HCT116 (cell line): Measurements from ENCODE around the gene MUC21. TPM values are rescaled to one million over a fixed set of nuclear protein-coding genes. Genes with fewer than 3 reads are reported as not detected.

Source experiments
- ATAC-seq: fragments of 200-7000 bp; cut with Tn5 transposase; 2 replicates; pipeline ENCODE4 v1.9.1; 2020; ENCODE audit warnings: mild to moderate bottlenecking, moderate library complexity
- BruUV-seq: library from RNA; stranded (reverse); fragments of 400-500 nt; replicated peaks from 2 replicates; lab custom pipeline; 2021; lab: Mats Ljungman, UMichigan
- CTCF ChIA-PET: fragments of 300-600 bp; sonication (Branson Sonifier 250); formaldehyde crosslinking; loops from one replicate; lab custom pipeline; 2021; ENCODE audit warnings: antibody characterized with exemption; lab: Charles Lee
- POLR2A ChIA-PET: fragments of 300-600, 350-600 bp; sonication (Branson Sonifier 250); formaldehyde crosslinking; loops from one replicate; lab custom pipeline; 2021; ENCODE audit warnings: antibody characterized with exemption; lab: Charles Lee
- RAD21 ChIA-PET, 2 experiments: fragments of 300-600 bp; sonication (Branson Sonifier 250); formaldehyde crosslinking; loops; one replicate each; lab custom pipeline; 2023; ENCODE audit warnings: low total read pairs in 2 of 2; ENCODE audit not compliant: uncharacterized antibody in 2 of 2, unreplicated experiment in 2 of 2, low non-redundant PET in 1 of 2; lab: Charles Lee
- DNase-seq: peaks from one replicate; pipeline ENCODE4 v3.0.0-alpha.2; 2010; ENCODE audit warnings: low read depth, low spot score
- H2AFZ ChIP-seq: fragments of 200-600 bp; shearing (Covaris generic), sonication (generic); 2 replicates; pipeline ENCODE4 v1.6.1; 2017; ENCODE audit warnings: low read depth, mixed run types, mixed read lengths, antibody characterized with exemption, low read length; ENCODE audit not compliant: poor library complexity, severe bottlenecking
- H3K27ac ChIP-seq: 2 replicates; pipeline ENCODE4 v1.5.1; 2012; ENCODE audit warnings: low read depth, low read length
- H3K27me3 ChIP-seq: fragments of 200-600 bp; sonication (generic); 2 replicates; pipeline ENCODE4 v1.6.1; 2016; ENCODE audit warnings: mixed run types, low read length, mixed read lengths; ENCODE audit not compliant: insufficient read depth
- H3K36me3 ChIP-seq, 2 experiments: fragments of 200-500 bp in 1 of 2; fragments of 200-600 bp in 1 of 2; sonication (Bioruptor generic) in 1 of 2; sonication (generic) in 1 of 2; 2 replicates each; pipeline versions ENCODE4 v1.5.1 to v1.6.1; 2014 to 2016; ENCODE audit warnings: low read length in 2 of 2, inconsistent platforms in 1 of 2, mixed read lengths in 1 of 2, mixed run types in 1 of 2; ENCODE audit not compliant: insufficient read depth in 2 of 2, control insufficient read depth in 1 of 2
- H3K4me1 ChIP-seq, 2 experiments: fragments of 200-600 bp in 1 of 2; sonication (generic) in 1 of 2; 2 replicates each; pipeline versions ENCODE4 v1.5.1 to v1.6.1; 2012 to 2017; ENCODE audit warnings: low read length in 2 of 2, inconsistent platforms in 1 of 2, mild to moderate bottlenecking in 1 of 2, mixed read lengths in 1 of 2, mixed run types in 1 of 2, moderate library complexity in 1 of 2; ENCODE audit not compliant: insufficient read depth in 2 of 2, control insufficient read depth in 1 of 2
- H3K4me2 ChIP-seq: fragments of 200-600 bp; sonication (generic); 2 replicates; pipeline ENCODE4 v1.6.1; 2017; ENCODE audit warnings: mixed run types, low read length, mixed read lengths
- H3K4me3 ChIP-seq, 2 experiments: fragments of 200-600 bp in 1 of 2; sonication (generic) in 1 of 2; replicated peaks in 1 of 2; 2 replicates each; pipeline ENCODE4 v1.5.1; 2011 to 2016; ENCODE audit warnings: low read length in 2 of 2, control low read depth in 1 of 2, low read depth in 1 of 2, mild to moderate bottlenecking in 1 of 2, mixed read lengths in 1 of 2, mixed run types in 1 of 2
- H3K79me2 ChIP-seq: fragments of 200-600 bp; sonication (generic); 2 replicates; pipeline ENCODE4 v1.6.1; 2017; ENCODE audit warnings: mild to moderate bottlenecking, mixed run types, low read length, moderate library complexity, mixed read lengths; ENCODE audit not compliant: insufficient read depth
- H3K9ac ChIP-seq: fragments of 200-600 bp; sonication (generic); 2 replicates; pipeline ENCODE4 v1.6.1; 2016; ENCODE audit warnings: low read length, mixed read lengths
- H3K9me2 ChIP-seq: fragments of 200-600 bp; sonication (generic), shearing (Covaris generic); 2 replicates; pipeline ENCODE4 v1.6.1; 2017; ENCODE audit warnings: mixed run types, mild to moderate bottlenecking, moderate library complexity; ENCODE audit not compliant: insufficient read depth
- H3K9me3 ChIP-seq, 2 experiments: fragments of 200-500 bp in 1 of 2; fragments of 200-600 bp in 1 of 2; sonication (Bioruptor generic) in 1 of 2; sonication (generic) in 1 of 2; 2 replicates each; pipeline ENCODE4 v1.6.1; 2014 to 2017; ENCODE audit warnings: low read length in 2 of 2, mixed read lengths in 2 of 2, inconsistent platforms in 1 of 2, low read depth in 1 of 2, mild to moderate bottlenecking in 1 of 2, mixed run types in 1 of 2, moderate library complexity in 1 of 2; ENCODE audit not compliant: control insufficient read depth in 1 of 2, insufficient read depth in 1 of 2
- H4K20me1 ChIP-seq: fragments of 200-600 bp; sonication (generic), shearing (Covaris generic); 2 replicates; pipeline ENCODE4 v1.6.1; 2017; ENCODE audit warnings: mixed run types, mild to moderate bottlenecking, moderate library complexity; ENCODE audit not compliant: insufficient read depth
- ATF3 ChIP-seq: IDR thresholded peaks from 2 replicates; pipeline ENCODE4 v1.6.1; 2012
- CBX3 ChIP-seq: IDR thresholded peaks from 2 replicates; pipeline ENCODE4 v1.6.1; 2012; ENCODE audit warnings: low read depth
- CEBPB ChIP-seq: IDR thresholded peaks from 2 replicates; pipeline ENCODE4 v1.6.1; 2012; ENCODE audit warnings: low read depth
- EGR1 ChIP-seq: IDR thresholded peaks from 2 replicates; pipeline ENCODE4 v1.6.1; 2012; ENCODE audit warnings: low read depth
- ELF1 ChIP-seq: IDR thresholded peaks from 2 replicates; pipeline ENCODE4 v1.6.1; 2012; ENCODE audit warnings: low read depth, borderline replicate concordance
- EZH2 ChIP-seq: fragments of 200-600 bp; sonication (generic); IDR thresholded peaks from 2 replicates; pipeline ENCODE4 v1.6.1; 2017; ENCODE audit warnings: antibody characterized with exemption, mixed run types
- EZH2phosphoT487 ChIP-seq: fragments of 200-600 bp; IDR thresholded peaks from 2 replicates; pipeline ENCODE4 v1.6.1; 2018; ENCODE audit warnings: antibody characterized with exemption, borderline replicate concordance
- JUND ChIP-seq: IDR thresholded peaks from 2 replicates; pipeline ENCODE4 v1.6.1; 2012
- MAX ChIP-seq: IDR thresholded peaks from 2 replicates; pipeline ENCODE4 v1.6.1; 2012
- POLR2A ChIP-seq: IDR thresholded peaks from 2 replicates; pipeline ENCODE4 v1.7.0; 2011; ENCODE audit warnings: borderline replicate concordance; ENCODE audit not compliant: insufficient read depth, insufficient read length; ENCODE audit errors: extremely low read depth
- POLR2AphosphoS5 ChIP-seq: IDR thresholded peaks from 2 replicates; pipeline ENCODE4 v1.6.1; 2011; ENCODE audit warnings: mild to moderate bottlenecking, low read depth, low read length, moderate library complexity
- RAD21 ChIP-seq: IDR thresholded peaks from 2 replicates; pipeline ENCODE4 v1.6.1; 2012; ENCODE audit warnings: low read depth, mild to moderate bottlenecking
- SP1 ChIP-seq: IDR thresholded peaks from 2 replicates; pipeline ENCODE4 v1.6.1; 2012; ENCODE audit warnings: low read depth
- SRF ChIP-seq: IDR thresholded peaks from 2 replicates; pipeline ENCODE4 v1.6.1; 2012; ENCODE audit warnings: low read depth
- TCF7L2 ChIP-seq: IDR thresholded peaks from 2 replicates; pipeline ENCODE4 v1.7.0; 2011; ENCODE audit warnings: borderline replicate concordance, inconsistent platforms; ENCODE audit not compliant: insufficient read depth, insufficient read length; ENCODE audit errors: extremely low read depth
- YY1 ChIP-seq: IDR thresholded peaks from 2 replicates; pipeline ENCODE4 v1.6.1; 2011; ENCODE audit warnings: low read length, low read depth, moderate library complexity, mild to moderate bottlenecking; ENCODE audit not compliant: insufficient replicate concordance; ENCODE audit errors: extremely low read depth
- ZBTB33 ChIP-seq: IDR thresholded peaks from 2 replicates; pipeline ENCODE4 v1.6.1; 2011; ENCODE audit warnings: mild to moderate bottlenecking, low read length, moderate library complexity; ENCODE audit not compliant: insufficient replicate concordance; ENCODE audit errors: extremely low read depth
- ZFX ChIP-seq: fragments of 450-650 bp; IDR thresholded peaks from 2 replicates; pipeline ENCODE4 v1.6.1; 2017
- ZNF274 ChIP-seq: fragments of 200-500 bp; sonication (Bioruptor generic); IDR thresholded peaks from 2 replicates; pipeline ENCODE4 v1.6.1; 2014; ENCODE audit warnings: mild to moderate bottlenecking, low read depth, low read length, inconsistent platforms
- intact Hi-C: fragments of 100-400 bp; cut with micrococcal nuclease; formaldehyde crosslinking; loops from 2 replicates; pipeline ENCODE4 v1.10.0; 2022
- total RNA-seq: library from RNA; stranded (reverse); gene quantifications from one replicate; pipeline ENCODE4 v1.2.1, GENCODE V29; 2021; ENCODE audit not compliant: unreplicated experiment
- TF ChIP-seq, protein P1 (sequence below): IDR thresholded peaks from 2 replicates; pipeline ENCODE4 v1.6.1; 2012; ENCODE audit warnings: low read depth

Gene MUC21
- total RNA-seq, 1 experiment from 2014 or later: not detected

- TF ChIP-seq EGR1: no peak
- no peak for TF ChIP-seq POLR2AphosphoS5
Measured at GRCh38 chr6:31009731-31010130, 26.2 kb downstream of the MUC21 start (continued).

- H3K27me3 ChIP-seq: no peaks in the 10 kb centered on the region
- no TSS peak for BruUV-seq
- no peak within 1 kb of the TSS for H3K9ac ChIP-seq
- H3K9me2 ChIP-seq: no peaks in the 10 kb centered on the region
- ChIA-PET CTCF (no interaction called here), RAD21 (no interaction called here), POLR2A (no interaction called here)
- no peak within 1 kb of the TSS for H2AFZ ChIP-seq
- no peaks in the 10 kb centered on the region for H3K36me3 ChIP-seq
- H3K79me2 ChIP-seq: no peaks in the 10 kb centered on the region
- TF ChIP-seq CBX3: no peak
- no peak for TF ChIP-seq YY1
- TF ChIP-seq MAX: no peak
- no peak for TF ChIP-seq EGR1
- TF ChIP-seq CEBPB: no peak
- no peak for TF ChIP-seq SP1
- no peak for TF ChIP-seq SRF
- TF ChIP-seq EZH2: no peak
- no peak for TF ChIP-seq EZH2phosphoT487
- no peak for TF ChIP-seq ZFX
- TF ChIP-seq POLR2AphosphoS5: no peak
- TF ChIP-seq RAD21: no peak
- TF ChIP-seq POLR2A: no peak
- TF ChIP-seq TCF7L2: no peak
- TF ChIP-seq, protein P1, sequence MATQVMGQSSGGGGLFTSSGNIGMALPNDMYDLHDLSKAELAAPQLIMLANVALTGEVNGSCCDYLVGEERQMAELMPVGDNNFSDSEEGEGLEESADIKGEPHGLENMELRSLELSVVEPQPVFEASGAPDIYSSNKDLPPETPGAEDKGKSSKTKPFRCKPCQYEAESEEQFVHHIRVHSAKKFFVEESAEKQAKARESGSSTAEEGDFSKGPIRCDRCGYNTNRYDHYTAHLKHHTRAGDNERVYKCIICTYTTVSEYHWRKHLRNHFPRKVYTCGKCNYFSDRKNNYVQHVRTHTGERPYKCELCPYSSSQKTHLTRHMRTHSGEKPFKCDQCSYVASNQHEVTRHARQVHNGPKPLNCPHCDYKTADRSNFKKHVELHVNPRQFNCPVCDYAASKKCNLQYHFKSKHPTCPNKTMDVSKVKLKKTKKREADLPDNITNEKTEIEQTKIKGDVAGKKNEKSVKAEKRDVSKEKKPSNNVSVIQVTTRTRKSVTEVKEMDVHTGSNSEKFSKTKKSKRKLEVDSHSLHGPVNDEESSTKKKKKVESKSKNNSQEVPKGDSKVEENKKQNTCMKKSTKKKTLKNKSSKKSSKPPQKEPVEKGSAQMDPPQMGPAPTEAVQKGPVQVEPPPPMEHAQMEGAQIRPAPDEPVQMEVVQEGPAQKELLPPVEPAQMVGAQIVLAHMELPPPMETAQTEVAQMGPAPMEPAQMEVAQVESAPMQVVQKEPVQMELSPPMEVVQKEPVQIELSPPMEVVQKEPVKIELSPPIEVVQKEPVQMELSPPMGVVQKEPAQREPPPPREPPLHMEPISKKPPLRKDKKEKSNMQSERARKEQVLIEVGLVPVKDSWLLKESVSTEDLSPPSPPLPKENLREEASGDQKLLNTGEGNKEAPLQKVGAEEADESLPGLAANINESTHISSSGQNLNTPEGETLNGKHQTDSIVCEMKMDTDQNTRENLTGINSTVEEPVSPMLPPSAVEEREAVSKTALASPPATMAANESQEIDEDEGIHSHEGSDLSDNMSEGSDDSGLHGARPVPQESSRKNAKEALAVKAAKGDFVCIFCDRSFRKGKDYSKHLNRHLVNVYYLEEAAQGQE: no peak
- no peak for TF ChIP-seq JUND
- no peak for TF ChIP-seq ATF3
- TF ChIP-seq ELF1: no peak
- no peak for TF ChIP-seq ZBTB33
- no peak for TF ChIP-seq ZNF274
- DNase-seq: no peak
- intact Hi-C loops: no loop called here
- no peak within 1 kb of the TSS for H3K4me2 ChIP-seq
- no peak within 1 kb of the TSS for H3K27ac ChIP-seq
- no peak within 1 kb of the TSS for H3K4me3 ChIP-seq
- peaks cover 0 to 12% of the 10 kb centered on the region in 2 experiments; a peak in 1 of 4 replicates for H3K9me3 ChIP-seq
- H3K4me1 ChIP-seq: peaks cover 0 to 12% of the 10 kb centered on the region in 2 experiments; a peak in 2 of 4 replicates
- H4K20me1 ChIP-seq: no peaks in the 10 kb centered on the region
- no peak for ATAC-seq
Measured at GRCh38 chr6:31010393-31011060, 27.0 kb downstream of the MUC21 start, which contains the start of gene MUC22. Gene MUC22 (plus strand): TSS chr6:31010474. CDS start chr6:31010707, 233 bp downstream.
